Omental fat pad (tissue), 4 donors: ENCODE results near the gene AFG3L2. TPM values are rescaled to one million over a fixed set of nuclear protein-coding genes. Genes with fewer than 3 reads are reported as not detected.

Source experiments
- ATAC-seq: fragments of 150-250 bp; one replicate; pipeline ENCODE4 v1.9.1; 2016; ENCODE audit warnings: mild to moderate bottlenecking, moderate library complexity; ENCODE audit not compliant: low FRiP score
- DNase-seq: peaks from one replicate; pipeline ENCODE4 v3.0.0-alpha.2; 2019; ENCODE audit warnings: low spot score
- CTCF ChIP-seq, 3 donors: fragments of 450-650 bp; IDR thresholded peaks; one replicate each; pipeline ENCODE4 v1.5.1; 2016 to 2017; ENCODE audit warnings: antibody characterized with exemption in 3 of 3, mild to moderate bottlenecking in 3 of 3, moderate library complexity in 2 of 3
- small RNA-seq: library from RNA; depleted of rRNA; stranded (forward); fragments of <200 nt; gene quantifications from one replicate; pipeline ENCODE3, GENCODE V24; 2016
- total RNA-seq, 4 donors: library from RNA; depleted of rRNA; stranded (reverse); fragments of >200 nt; gene quantifications; one replicate each; pipeline ENCODE4 v1.1.0, GENCODE V29; 2016

AFG3L2 gene
- total RNA-seq, 4 donors from 2014 or later = 36.4 to 64.0 (median 40.1) TPM

GRCh38 chr18:12282442-12283039, 94.5 kb downstream of the AFG3L2 start:
- DNase-seq (no peak), ATAC-seq (no peak)
- TF ChIP-seq CTCF (IDR thresholded peaks at IDR 0.05) = no peak

- DNase-seq (no peak), ATAC-seq (no peak)
- TF ChIP-seq CTCF (IDR thresholded peaks at IDR 0.05) = no peak
These were observed 95.2 kb downstream of the AFG3L2 start for GRCh38 chr18:12281861-12282260.

- DNase-seq (no peak), ATAC-seq (no peak)
- TF ChIP-seq CTCF (IDR thresholded peaks at IDR 0.05) = no peak
These were observed 97.1 kb downstream of the AFG3L2 start for GRCh38 chr18:12279781-12280531.

Small RNAs within 50 kb of the gene (small RNA-seq; reads per million reads assigned to genes)
- not detected for gene RNU6-170P
- not detected for gene RNU7-129P

Other genes with a start within 250 kb of the AFG3L2 start
- gene CIDEA, start 122.9 kb downstream of the AFG3L2 start, total RNA-seq = 100 to 1,000 TPM; 132 to 584 (median 435) TPM
- 100 to 1,000 TPM; 316 to 921 (median 720) TPM for gene TUBB6, start 69.0 kb downstream of the AFG3L2 start, total RNA-seq
- gene PRELID3A, start 30.7 kb upstream of the AFG3L2 start, total RNA-seq = 1 to 10 TPM; 2.6 to 5.4 (median 4.0) TPM